GM11168 (cell line): Measurements from ENCODE around the gene UMODL1.

Experiments
- in situ Hi-C: fragments of 300-500 bp; cut with MboI; formaldehyde crosslinking; loops from one replicate; pipeline ENCODE4 v1.12.0; 2022; ENCODE audit warnings: low sequenced_read_pairs; ENCODE audit not compliant: unreplicated experiment

UMODL1 gene

GRCh38 chr21:42144221-42144620 is 73.1 kb downstream of the UMODL1 start:
- in situ Hi-C loops, result no loop called here

- in situ Hi-C loops, result no loop called here
These were observed 73.8 kb downstream of the UMODL1 start for GRCh38 chr21:42144679-42145568.

- in situ Hi-C loops, result no loop called here
These were observed 74.6 kb downstream of the UMODL1 start for GRCh38 chr21:42145569-42146272.

GRCh38 chr21:42146273-42146805 is 75.2 kb downstream of the UMODL1 start:
- in situ Hi-C loops, result no loop called here

GRCh38 chr21:42146821-42147220 is 75.7 kb downstream of the UMODL1 start:
- in situ Hi-C loops, result no loop called here

GRCh38 chr21:42147386-42148020 is 76.4 kb downstream of the UMODL1 start:
- in situ Hi-C loops, result no loop called here

GRCh38 chr21:42148097-42148496 is 77.0 kb downstream of the UMODL1 start:
- in situ Hi-C loops, result no loop called here

- in situ Hi-C loops, result no loop called here
These were observed 77.5 kb downstream of the UMODL1 start for GRCh38 chr21:42148584-42148983.

- in situ Hi-C loops, result loop anchor here (10.0 kb wide), 1 partner anchor 295 kb away; no protein-coding TSS in a partner anchor
These were observed 78.7 kb downstream of the UMODL1 start for GRCh38 chr21:42149656-42150473.

GRCh38 chr21:42150474-42151085 is 79.5 kb downstream of the UMODL1 start:
- in situ Hi-C loops, result loop anchor here (10.0 kb wide), 1 partner anchor 294 kb away; no protein-coding TSS in a partner anchor

- in situ Hi-C loops, result loop anchor here (10.0 kb wide), 1 partner anchor 293 kb away; no protein-coding TSS in a partner anchor
These were observed 80.2 kb downstream of the UMODL1 start for GRCh38 chr21:42151148-42151947.

- in situ Hi-C loops, result loop anchor here (10.0 kb wide), 1 partner anchor 293 kb away; no protein-coding TSS in a partner anchor
These were observed 80.8 kb downstream of the UMODL1 start for GRCh38 chr21:42151948-42152220.

- in situ Hi-C loops, result loop anchor here (10.0 kb wide), 1 partner anchor 292 kb away; no protein-coding TSS in a partner anchor
These were observed 82.0 kb downstream of the UMODL1 start for GRCh38 chr21:42153046-42153686.

- in situ Hi-C loops, result loop anchor here (10.0 kb wide), 1 partner anchor 291 kb away; no protein-coding TSS in a partner anchor
These were observed 82.6 kb downstream of the UMODL1 start for GRCh38 chr21:42153746-42154145.

- in situ Hi-C loops, result loop anchor here (10.0 kb wide), 1 partner anchor 290 kb away; no protein-coding TSS in a partner anchor
These were observed 83.3 kb downstream of the UMODL1 start for GRCh38 chr21:42154237-42155044.

GRCh38 chr21:42155045-42155855 is 84.1 kb downstream of the UMODL1 start:
- in situ Hi-C loops, result loop anchor here (10.0 kb wide), 1 partner anchor 290 kb away; no protein-coding TSS in a partner anchor
